ENCODE measurements around the gene SETBP1. TPM values are rescaled to one million over a fixed set of nuclear protein-coding genes. Genes with fewer than 3 reads are reported as not detected.

The SETBP1 gene
- total and polyA plus RNA-seq, 3 donors from 2014 or later = 6.2 to 34.7 (median 33.1) TPM

DNA sequence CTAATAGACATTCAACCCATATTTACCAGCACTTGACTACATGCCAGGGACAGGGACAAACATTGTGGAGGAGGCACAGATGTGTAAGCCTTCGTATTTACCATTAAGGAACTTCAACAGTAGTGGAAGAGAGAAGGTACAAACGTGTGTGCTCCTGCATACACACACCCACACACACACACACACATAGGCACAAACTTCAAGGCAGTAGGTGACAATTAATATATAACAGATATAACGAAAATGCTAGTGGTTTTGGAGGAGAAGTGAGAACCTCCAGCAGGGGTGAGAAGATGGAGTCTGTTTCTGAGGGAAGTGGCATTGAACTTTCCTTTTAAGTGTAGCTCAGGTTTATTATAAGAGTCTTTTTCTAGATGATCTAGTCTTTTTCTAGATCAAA lies 231.1 kb downstream of the SETBP1 start:
- WGBS, 2 donors = 82 to 94% methylated on average over 3 of the region's 3 CpGs
- DNase-seq = no peak
- Histone ChIP-seq H3K27me3 (no peaks in the 10 kb centered on the region), H3K36me3 (ENCODE audit: low read depth, missing control alignments) (no peaks in the 10 kb centered on the region), H3K4me3 (no peak overlapping the region), H3K9me3 (no peaks in the 10 kb centered on the region), H3K4me1 (no peaks in the 10 kb centered on the region), H3K27ac (no peak overlapping the region)
- intact Hi-C loops (cut with DNase I; ENCODE audit: low total_unique reads) = no loop called here
- TF ChIP-seq, protein P1, sequence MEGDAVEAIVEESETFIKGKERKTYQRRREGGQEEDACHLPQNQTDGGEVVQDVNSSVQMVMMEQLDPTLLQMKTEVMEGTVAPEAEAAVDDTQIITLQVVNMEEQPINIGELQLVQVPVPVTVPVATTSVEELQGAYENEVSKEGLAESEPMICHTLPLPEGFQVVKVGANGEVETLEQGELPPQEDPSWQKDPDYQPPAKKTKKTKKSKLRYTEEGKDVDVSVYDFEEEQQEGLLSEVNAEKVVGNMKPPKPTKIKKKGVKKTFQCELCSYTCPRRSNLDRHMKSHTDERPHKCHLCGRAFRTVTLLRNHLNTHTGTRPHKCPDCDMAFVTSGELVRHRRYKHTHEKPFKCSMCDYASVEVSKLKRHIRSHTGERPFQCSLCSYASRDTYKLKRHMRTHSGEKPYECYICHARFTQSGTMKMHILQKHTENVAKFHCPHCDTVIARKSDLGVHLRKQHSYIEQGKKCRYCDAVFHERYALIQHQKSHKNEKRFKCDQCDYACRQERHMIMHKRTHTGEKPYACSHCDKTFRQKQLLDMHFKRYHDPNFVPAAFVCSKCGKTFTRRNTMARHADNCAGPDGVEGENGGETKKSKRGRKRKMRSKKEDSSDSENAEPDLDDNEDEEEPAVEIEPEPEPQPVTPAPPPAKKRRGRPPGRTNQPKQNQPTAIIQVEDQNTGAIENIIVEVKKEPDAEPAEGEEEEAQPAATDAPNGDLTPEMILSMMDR (IDR thresholded peaks at IDR 0.05) = no peak
- TF ChIP-seq POLR2A (IDR thresholded peaks at IDR 0.05) = no peak

DNA sequence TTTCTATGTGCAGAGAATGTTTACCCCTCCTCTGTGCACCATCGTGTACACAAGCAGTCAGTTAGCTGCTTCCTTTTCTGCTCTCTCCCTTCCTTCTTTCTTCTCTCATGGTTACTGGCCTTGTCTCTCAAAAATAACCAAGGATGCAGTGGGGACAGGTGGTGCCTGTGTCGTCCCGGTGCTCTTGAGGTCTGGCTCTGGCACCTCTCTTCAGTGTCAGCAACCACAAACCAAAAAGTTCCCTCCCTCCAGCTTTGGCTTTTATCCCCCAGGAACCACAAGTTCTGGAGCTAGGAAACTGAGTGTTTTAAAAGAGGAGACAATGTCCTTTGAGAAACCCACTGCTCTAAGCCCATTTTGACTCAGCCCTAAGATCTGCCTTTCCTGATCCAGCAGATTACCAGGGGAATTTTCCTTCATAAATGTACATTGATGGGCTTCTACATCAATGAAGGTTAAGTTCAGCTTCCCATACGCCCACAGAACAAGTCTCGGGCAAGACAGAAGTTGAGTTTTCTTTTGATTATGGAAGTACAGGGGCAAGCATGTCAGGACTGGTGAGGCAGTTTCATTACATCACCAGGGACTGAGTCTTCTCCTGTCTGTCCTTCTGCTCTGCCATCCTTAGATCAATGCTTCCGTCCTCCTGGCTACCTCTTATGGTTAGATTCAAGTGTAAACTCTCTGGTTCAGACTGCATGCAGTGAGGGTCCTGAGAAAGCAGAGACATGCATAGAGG lies 232.2 kb downstream of the SETBP1 start:
- Histone ChIP-seq H3K27ac (no peak overlapping the region), H3K4me3 (no peak overlapping the region), H3K27me3 (no peaks in the 10 kb centered on the region), H3K9me3 (no peaks in the 10 kb centered on the region), H3K36me3 (ENCODE audit: low read depth, missing control alignments) (no peaks in the 10 kb centered on the region), H3K4me1 (peaks cover 7% of the 10 kb centered on the region)
- DNase-seq = no peak
- TF ChIP-seq, protein P1 (IDR thresholded peaks at IDR 0.05) = no peak
- TF ChIP-seq POLR2A (IDR thresholded peaks at IDR 0.05) = no peak
- intact Hi-C loops (cut with DNase I; ENCODE audit: low total_unique reads) = no loop called here
- WGBS, 2 donors = 78 to 81% methylated on average over 6 of the region's 6 CpGs

DNA sequence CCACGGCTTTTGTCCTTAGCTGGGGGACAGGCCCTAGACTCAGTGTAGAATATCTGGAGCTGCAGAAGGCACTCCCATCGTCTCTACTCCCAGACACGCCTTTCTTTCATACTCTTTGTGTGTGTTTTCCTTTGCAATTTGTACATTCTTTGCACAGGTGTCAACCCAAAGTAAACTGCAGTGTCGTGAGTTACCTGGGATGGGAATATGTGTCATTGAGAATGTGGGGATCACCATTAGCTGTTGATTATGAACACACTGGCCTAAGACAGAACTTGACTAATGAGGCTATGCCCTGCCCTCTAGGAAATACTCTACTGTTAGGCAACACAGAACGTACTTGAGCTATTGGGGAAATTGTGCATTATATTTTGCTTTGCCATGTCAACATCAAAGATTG lies 233.3 kb downstream of the SETBP1 start:
- no peak overlapping the region for H3K4me3 ChIP-seq
- DNase-seq = no peak
- peaks cover 7% of the 10 kb centered on the region for H3K4me1 ChIP-seq
- no peak overlapping the region for H3K27ac ChIP-seq
- intact Hi-C loops (cut with DNase I; ENCODE audit: low total_unique reads) = no loop called here
- H3K36me3 ChIP-seq (ENCODE audit: low read depth, missing control alignments) = no peaks in the 10 kb centered on the region
- whole genome bisulfite sequencing, 2 donors = 93 to 97% methylated on average over 5 of the region's 5 CpGs
- H3K9me3 ChIP-seq = no peaks in the 10 kb centered on the region
- no peaks in the 10 kb centered on the region for H3K27me3 ChIP-seq
- no peak for TF ChIP-seq POLR2A (IDR thresholded peaks at IDR 0.05)
- TF ChIP-seq, protein P1 (IDR thresholded peaks at IDR 0.05) = no peak

DNA sequence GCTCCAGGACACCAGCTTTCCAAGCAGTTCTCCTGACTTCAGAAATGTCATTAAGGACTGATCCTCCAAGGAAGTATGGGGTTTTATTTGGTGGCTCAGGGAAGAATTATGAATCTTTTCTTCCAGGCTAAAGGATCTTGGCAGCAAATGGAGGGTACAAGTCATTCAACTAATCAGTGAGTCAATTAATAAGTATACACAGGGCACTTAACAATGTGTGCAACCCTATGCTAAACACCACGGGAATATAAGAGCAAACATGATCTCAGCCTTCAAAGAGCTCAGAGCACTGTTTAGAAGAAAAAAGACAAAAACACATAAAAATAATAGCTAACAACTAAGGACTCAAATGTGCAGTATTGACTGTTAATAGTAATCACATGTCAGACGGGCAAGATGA lies 234.5 kb downstream of the SETBP1 start:
- WGBS, 2 donors = 92 to 100% methylated on average over 2 of the region's 2 CpGs
- no peak for DNase-seq

More for the DNA sequence above, 234.5 kb downstream of the SETBP1 start:
- H3K27me3 ChIP-seq = no peaks in the 10 kb centered on the region
- H3K27ac ChIP-seq = no peak overlapping the region
- H3K4me1 ChIP-seq = peaks cover 7% of the 10 kb centered on the region
- H3K36me3 ChIP-seq (ENCODE audit: low read depth, missing control alignments) = no peaks in the 10 kb centered on the region
- H3K4me3 ChIP-seq = no peak overlapping the region
- no peak for TF ChIP-seq POLR2A (IDR thresholded peaks at IDR 0.05)
- TF ChIP-seq, protein P1 (IDR thresholded peaks at IDR 0.05) = no peak
- intact Hi-C loops (cut with DNase I; ENCODE audit: low total_unique reads) = no loop called here
- no peaks in the 10 kb centered on the region for H3K9me3 ChIP-seq
